GM04504 (cell line): ENCODE measurements around the gene RTL10.

Source experiments
- DNase-seq: peaks from one replicate; pipeline ENCODE4 v3.0.0-alpha.2; 2012; ENCODE audit warnings: low read depth

The RTL10 gene

GRCh38 chr22:19807914-19808872, 46.5 kb downstream of the RTL10 start:
- DNase-seq = no peak

DNA sequence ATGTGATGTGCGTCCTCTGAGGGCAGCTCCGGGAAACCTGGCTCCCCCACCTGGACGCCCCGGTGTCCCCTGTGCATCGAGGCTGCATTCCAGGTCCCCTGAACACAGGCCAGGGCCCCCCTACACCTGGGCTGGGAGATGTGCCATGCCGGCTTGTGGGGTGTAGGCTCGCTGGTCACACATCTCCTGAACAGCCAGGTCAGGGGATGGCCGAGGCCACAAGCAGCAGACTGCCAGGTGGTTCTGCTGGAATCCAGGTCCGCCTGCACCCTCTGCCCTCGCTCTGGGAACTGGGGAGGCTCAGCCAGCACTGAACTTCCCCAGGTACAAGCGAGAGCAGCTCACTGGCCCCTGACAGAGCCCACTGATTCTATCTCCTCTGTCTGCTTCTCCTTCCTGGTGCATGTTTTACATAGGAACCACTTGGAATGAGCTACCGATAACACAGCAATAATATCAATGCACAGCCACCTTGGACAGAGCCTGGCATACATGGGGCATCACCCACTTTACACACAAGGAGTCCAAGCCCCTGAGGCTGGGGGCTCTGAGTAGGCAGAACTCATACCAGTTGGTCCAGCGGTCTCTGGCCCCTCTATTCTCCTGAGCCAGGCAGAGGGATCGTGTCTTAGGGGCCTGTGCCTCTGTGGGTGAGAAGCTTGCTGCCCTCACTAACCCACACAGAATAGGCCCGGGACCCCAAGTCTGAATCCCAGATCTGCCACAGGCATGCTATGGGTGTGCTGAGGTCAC, 47.3 kb downstream of the RTL10 start:
- DNase-seq = no peak

DNA sequence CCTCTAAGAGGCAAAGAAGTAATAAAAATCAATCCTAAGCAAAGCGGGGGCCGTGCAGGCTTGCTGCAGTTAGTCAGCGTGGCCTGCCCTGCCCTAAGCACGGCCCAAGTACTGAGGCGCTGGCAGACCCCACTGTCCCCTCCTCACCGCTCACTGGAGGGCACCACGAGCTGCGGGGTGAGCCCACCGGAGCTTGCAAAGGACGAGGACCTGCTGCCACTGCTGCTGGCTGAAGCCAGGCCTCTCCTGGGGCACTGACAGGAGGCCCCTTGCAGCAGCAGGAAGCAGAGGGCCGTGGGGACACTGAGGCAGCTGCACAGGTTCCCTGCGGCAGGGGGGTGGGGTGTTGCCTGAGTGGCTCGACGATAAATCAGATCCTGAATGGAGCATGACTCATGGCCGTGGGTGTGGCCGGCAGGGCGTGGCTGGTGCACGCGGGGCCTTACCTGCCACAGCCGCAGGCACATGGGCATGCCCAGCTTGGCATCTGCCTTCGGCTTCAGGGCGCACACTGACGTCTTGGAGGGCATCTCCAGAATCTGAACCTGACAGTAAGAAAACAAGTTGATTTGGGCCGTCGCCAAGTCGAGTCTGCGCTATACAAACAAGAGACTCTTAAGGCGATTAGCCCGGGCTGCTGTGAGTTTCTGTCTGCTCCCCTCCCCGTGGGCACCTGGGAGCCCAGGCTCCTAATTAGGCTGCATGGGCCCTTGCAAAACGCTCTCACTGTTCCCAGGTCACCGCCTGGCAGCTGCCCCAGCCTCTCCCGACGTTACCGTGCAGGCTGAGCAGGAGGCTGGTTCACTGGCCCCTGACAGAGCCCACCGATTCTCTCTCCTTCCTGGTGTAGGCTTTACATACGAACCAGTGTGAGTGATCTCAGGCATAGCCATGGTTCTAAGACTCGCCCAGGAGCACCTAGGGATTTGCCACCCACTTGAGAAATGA, 48.2 kb downstream of the RTL10 start:
- DNase-seq = no peak

DNA sequence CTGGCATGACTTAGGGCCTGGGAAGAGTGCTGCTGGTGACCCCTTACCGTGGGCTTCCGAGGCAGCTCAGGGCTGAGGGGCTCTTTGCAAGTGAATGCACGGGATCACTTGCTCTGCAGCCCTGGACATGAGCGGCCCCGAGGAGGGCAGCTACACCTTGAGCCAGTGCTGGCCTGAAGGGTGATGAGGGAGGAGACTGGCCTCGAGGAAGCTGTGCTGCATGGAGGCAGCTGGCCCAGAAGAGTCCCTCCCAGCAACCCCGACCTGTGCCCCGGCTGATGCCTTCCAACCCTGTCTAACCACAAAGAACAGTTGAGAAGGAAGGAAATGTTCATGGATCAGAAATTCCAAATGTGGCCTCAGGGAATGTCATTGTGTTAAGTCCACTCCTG, 48.9 kb downstream of the RTL10 start:
- DNase-seq = no peak
